HG02943 (cell line): Measurements from ENCODE around the gene TRNAU1AP.

Experiments
- ATAC-seq: cut with Tn5 transposase; IDR thresholded peaks from one replicate; pipeline ENCODE4 v1.9.1; 2021; ENCODE audit warnings: mild to moderate bottlenecking, low read depth, moderate library complexity; ENCODE audit not compliant: unreplicated experiment

Gene TRNAU1AP

GRCh38 chr1:28602536-28603439 is 49.9 kb downstream of the TRNAU1AP start:
- ATAC-seq, result no peak

- ATAC-seq, result no peak
Measured at GRCh38 chr1:28604411-28604810, 51.5 kb downstream of the TRNAU1AP start.

- no peak for ATAC-seq
Measured at GRCh38 chr1:28604962-28605361, 52.1 kb downstream of the TRNAU1AP start.

GRCh38 chr1:28606771-28607170 is 53.9 kb downstream of the TRNAU1AP start:
- ATAC-seq, result no peak

- no peak for ATAC-seq
Measured at GRCh38 chr1:28613175-28613574, 60.3 kb downstream of the TRNAU1AP start.
